RWPE1 (cell line): ENCODE results near the gene OGFR.

Source experiments
- CTCF ChIA-PET: fragments of 350-600 bp; sonication (Branson Sonifier 250); formaldehyde crosslinking; extraction: SDS; loops from one replicate; lab custom pipeline; 2021; lab: Yijun Ruan, JAX
- POLR2A ChIA-PET: fragments of 400-600 bp; formaldehyde crosslinking; extraction: SDS; loops from one replicate; lab custom pipeline; 2020; ENCODE audit warnings: antibody characterized with exemption; ENCODE audit not compliant: low non-redundant PET; lab: Yijun Ruan, JAX
- DNase-seq: peaks from one replicate; pipeline ENCODE4 v3.0.0; 2012; ENCODE audit warnings: low spot score
- H3K27ac ChIP-seq: fragments of 450-650 bp; 2 replicates; pipeline ENCODE4 v1.5.1; 2017
- CTCF ChIP-seq: fragments of 450-650 bp; conservative IDR thresholded peaks from 2 replicates; pipeline ENCODE4 v1.5.1; 2017; ENCODE audit warnings: low read depth, mild to moderate bottlenecking

Gene OGFR

GRCh38 chr20:62816884-62817873 lies 12.5 kb downstream of the OGFR start, which contains the start of gene COL9A3:
Gene COL9A3 (plus strand): TSS chr20:62817050. CDS start chr20:62817065, 15 bp downstream.
- no peak for TF ChIP-seq CTCF
- ChIA-PET CTCF (interaction anchor here (0.7 kb wide), 1 partner anchor 39 kb away, joined by 6 read pairs; no protein-coding TSS in a partner anchor), POLR2A (interaction anchor here (0.6 kb wide), 1 partner anchor 40 kb away, joined by 3 read pairs; no protein-coding TSS in a partner anchor)
- no peak for DNase-seq
- H3K27ac ChIP-seq: no peak within 1 kb of the TSS; the same call in 1 of the 2 replicates

- ChIA-PET CTCF (interaction anchor here (0.7 to 2.5 kb wide), 3 partner anchors 10 to 38 kb away, joined by 5 to 14 read pairs (median 6); no protein-coding TSS in a partner anchor), POLR2A (no interaction called here)
- no peak for TF ChIP-seq CTCF
- H3K27ac ChIP-seq: peak overlapping the region; percentile 69
- no peak for DNase-seq
Measured at GRCh38 chr20:62817975-62818591, 13.4 kb downstream of the OGFR start.

- no peak for TF ChIP-seq CTCF
- H3K27ac ChIP-seq: peak overlapping the region; percentile 69
Measured at GRCh38 chr20:62818592-62819493, 14.2 kb downstream of the OGFR start.

GRCh38 chr20:62819494-62820174 lies 15.0 kb downstream of the OGFR start:
- CTCF ChIA-PET: interaction anchor here (0.6 to 2.5 kb wide), 3 partner anchors 11 to 530 kb away, joined by 3 to 14 read pairs (median 5); no protein-coding TSS in a partner anchor
- TF ChIP-seq CTCF: no peak
- peak; percentile 55 for DNase-seq
- POLR2A ChIA-PET: no interaction called here
- peak overlapping the region; percentile 69 for H3K27ac ChIP-seq

More at GRCh38 chr20:62818592-62819493, 14.2 kb downstream of the OGFR start:
- CTCF ChIA-PET: interaction anchor here (0.6 to 2.5 kb wide), 3 partner anchors 10 to 530 kb away, joined by 3 to 14 read pairs (median 5); no protein-coding TSS in a partner anchor
- DNase-seq: peak; percentile 88
- POLR2A ChIA-PET: no interaction called here

GRCh38 chr20:62820208-62820961 lies 15.8 kb downstream of the OGFR start:
- POLR2A ChIA-PET: no interaction called here
- DNase-seq: no peak
- peak overlapping the region; percentile 69 for H3K27ac ChIP-seq
- no peak for TF ChIP-seq CTCF
- CTCF ChIA-PET: interaction anchor here (0.6 to 2.5 kb wide), 2 partner anchors 12 to 131 kb away, joined by 5 to 14 read pairs; no protein-coding TSS in a partner anchor
